Adrenal gland (tissue), 12 donors: ENCODE data around the gene GAPVD1. TPM values are rescaled to one million over a fixed set of nuclear protein-coding genes. Genes with fewer than 3 reads are reported as not detected.
"Not testable (repeated sequence)": the region's sequence is repeated elsewhere in the genome, so short reads cannot be mapped to it uniquely, and the experiment has no call there.

Experiments used
- DNase-seq, 7 donors: peaks; one replicate each; pipeline ENCODE4 v3.0.0-alpha.2; 2019 to 2020
- H3K27ac ChIP-seq, 5 donors: fragments of 200-600 bp; sonication (generic) in 4 of 5; 1 replicate in 3 of 5; 2 replicates in 2 of 5; pipeline versions ENCODE4 v1.5.1 to v1.8.0; 2016 to 2020; ENCODE audit warnings: mild to moderate bottlenecking in 1 of 5
- H3K27me3 ChIP-seq: fragments of 200-600 bp; 2 replicates; pipeline ENCODE4 v1.8.0; 2021
- H3K36me3 ChIP-seq, 2 donors: fragments of 200-600 bp; replicated peaks in 1 of 2; 1 replicate in 1 of 2; 2 replicates in 1 of 2; pipeline versions ENCODE4 v1.5.1 to v1.8.0; 2018 to 2022
- H3K4me1 ChIP-seq, 2 donors: fragments of 200-600 bp; replicated peaks in 1 of 2; 1 replicate in 1 of 2; 2 replicates in 1 of 2; pipeline versions ENCODE4 v1.5.1 to v1.8.0; 2018 to 2021
- H3K4me3 ChIP-seq, 4 donors: fragments of 200-600 bp; sonication (generic) in 3 of 4; one replicate each; pipeline ENCODE4 v1.5.1; 2016 to 2018
- H3K9me3 ChIP-seq, 3 donors: fragments of 200-600 bp; sonication (generic) in 1 of 3; replicated peaks in 1 of 3; 1 replicate in 2 of 3; 2 replicates in 1 of 3; pipeline versions ENCODE4 v1.5.1 to v1.8.0; 2016 to 2021
- POLR2A ChIP-seq, 2 donors: fragments of 450-650 bp; IDR thresholded peaks; one replicate each; pipeline ENCODE4 v1.6.1; 2017; ENCODE audit warnings: antibody characterized with exemption in 2 of 2, mild to moderate bottlenecking in 2 of 2, moderate library complexity in 1 of 2
- WGBS, 4 donors: extraction: QIAGEN DNeasy Blood & Tissue Kit in 2 of 4; methylation state at CpG; one replicate each; pipeline versions ENCODE4 v1.1.5 to v1.1.7; 2013 to 2017; 5-methylcytosine and 5-hydroxymethylcytosine counted together
- intact Hi-C, 2 donors: fragments of 100-400 bp; cut with DNase I; formaldehyde crosslinking; loops; one replicate each; pipeline versions ENCODE4 v1.14.1 to v1.15.0; 2022 to 2023
- polyA plus RNA-seq, 3 donors: library from polyadenylated mRNA; stranded (reverse); fragments of 200-250 nt in 2 of 3; fragments of 350-450 nt in 1 of 3; fragmentation: Illumina TruSeq in 1 of 3; extraction: RNeasy Lipid Tissue Mini Kit (QIAGEN cat#74804) in 1 of 3; gene quantifications; one replicate each; pipeline ENCODE4 v1.2.3, GENCODE V29; 2013 to 2014
- total RNA-seq, 9 donors: library from RNA; depleted of rRNA in 4 of 9; stranded (reverse); fragments of >200 nt in 4 of 9; fragments of 120-200 nt in 1 of 9; fragmentation: NEBNext Ultra II Directional in 1 of 9; extraction: Animal tissue kit (Norgen Biotek cat#: 25700) in 1 of 9; gene quantifications; one replicate each; pipeline versions ENCODE4 v1.1.0 to v1.2.4, GENCODE V29; 2013 to 2023
- TF ChIP-seq, protein P1 (sequence below), 6 experiments: fragments of 450-650 bp in 4 of 6; fragments of 200-600 bp in 2 of 6; sonication (generic) in 1 of 6; IDR thresholded peaks; 1 replicate in 5 of 6; 2 replicates in 1 of 6; pipeline versions ENCODE4 v1.5.1 to v1.8.0; 2016 to 2021; ENCODE audit warnings: antibody characterized with exemption in 6 of 6, mild to moderate bottlenecking in 2 of 6, moderate library complexity in 1 of 6
- donor health status: healthy with polysubstance abuse.
- donor health status: Bipolar disorder and iron deficiency.
- donor health status: DM: yes; HTN: yes; CAD: no.
- donor health status: DM: no; HTN: no; CAD: no.
- donor health status: DM: no; HTN: no; CAD: no.
- donor health status: DM: yes; HTN: yes; CAD: no.

Gene GAPVD1
- total and polyA plus RNA-seq, 12 donors, result 7.1 to 63.1 (median 39.3) TPM

DNA sequence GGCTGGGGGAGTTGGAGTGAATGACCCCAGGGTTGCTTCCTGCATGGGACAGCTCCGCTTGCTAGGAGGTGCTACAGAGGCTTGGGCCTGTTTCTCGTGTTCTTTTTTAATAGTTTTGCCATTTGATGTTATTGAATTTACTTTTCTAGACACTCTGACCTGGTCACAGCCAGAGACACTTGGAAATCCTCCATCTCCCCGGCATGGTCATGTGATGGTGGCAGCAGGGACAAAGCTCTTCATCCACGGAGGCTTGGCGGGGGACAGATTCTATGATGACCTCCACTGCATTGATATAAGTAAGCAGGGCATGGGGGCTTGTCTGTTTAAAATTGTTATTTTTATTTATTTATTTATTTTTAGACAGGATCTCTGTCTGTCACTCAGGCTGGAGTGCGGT, 33.9 kb upstream of the GAPVD1 start:
- 91 to 96% (median 95%) methylated on average over 6 of the region's 6 CpGs for WGBS, 4 donors

DNA sequence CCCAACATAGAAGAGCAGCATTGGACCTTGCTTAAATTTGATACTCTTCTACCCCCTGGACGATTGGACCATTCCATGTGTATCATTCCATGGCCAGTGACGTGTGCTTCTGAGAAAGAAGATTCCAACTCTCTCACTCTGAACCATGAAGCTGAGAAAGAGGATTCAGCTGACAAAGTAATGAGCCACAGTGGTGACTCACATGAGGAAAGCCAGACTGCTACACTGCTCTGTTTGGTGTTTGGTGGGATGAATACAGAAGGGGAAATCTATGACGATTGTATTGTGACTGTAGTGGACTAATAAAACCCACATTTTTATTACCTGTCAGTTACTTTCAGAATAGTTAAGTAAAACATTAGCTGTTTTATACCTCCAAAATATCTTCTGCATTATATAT, 27.9 kb upstream of the GAPVD1 start:
- peak in 5 of 7 donors; percentile 24 to 47 (median 34) for DNase-seq
- intact Hi-C loops, result loop anchor here in 1 of 2 donors (10.0 kb wide), 1 partner anchor 111 kb away; no protein-coding TSS in a partner anchor
- H3K4me1 ChIP-seq, result peaks cover 14 to 41% of the 10 kb centered on the region in 2 donors
- peak overlapping the region in 3 of 5 donors; percentile 10 to 16 (median 10) for H3K27ac ChIP-seq
- H3K4me3 ChIP-seq, result no peak overlapping the region
- 29 to 55% (median 42%) methylated on average over 3 of the region's 3 CpGs for WGBS, 4 donors
- H3K36me3 ChIP-seq, result peaks cover 0 to 52% of the 10 kb centered on the region in 2 donors
- no peaks in the 10 kb centered on the region for H3K9me3 ChIP-seq
- H3K27me3 ChIP-seq, result no peaks in the 10 kb centered on the region
- no peak for TF ChIP-seq POLR2A (IDR thresholded peaks at IDR 0.05)
- TF ChIP-seq, protein P1, sequence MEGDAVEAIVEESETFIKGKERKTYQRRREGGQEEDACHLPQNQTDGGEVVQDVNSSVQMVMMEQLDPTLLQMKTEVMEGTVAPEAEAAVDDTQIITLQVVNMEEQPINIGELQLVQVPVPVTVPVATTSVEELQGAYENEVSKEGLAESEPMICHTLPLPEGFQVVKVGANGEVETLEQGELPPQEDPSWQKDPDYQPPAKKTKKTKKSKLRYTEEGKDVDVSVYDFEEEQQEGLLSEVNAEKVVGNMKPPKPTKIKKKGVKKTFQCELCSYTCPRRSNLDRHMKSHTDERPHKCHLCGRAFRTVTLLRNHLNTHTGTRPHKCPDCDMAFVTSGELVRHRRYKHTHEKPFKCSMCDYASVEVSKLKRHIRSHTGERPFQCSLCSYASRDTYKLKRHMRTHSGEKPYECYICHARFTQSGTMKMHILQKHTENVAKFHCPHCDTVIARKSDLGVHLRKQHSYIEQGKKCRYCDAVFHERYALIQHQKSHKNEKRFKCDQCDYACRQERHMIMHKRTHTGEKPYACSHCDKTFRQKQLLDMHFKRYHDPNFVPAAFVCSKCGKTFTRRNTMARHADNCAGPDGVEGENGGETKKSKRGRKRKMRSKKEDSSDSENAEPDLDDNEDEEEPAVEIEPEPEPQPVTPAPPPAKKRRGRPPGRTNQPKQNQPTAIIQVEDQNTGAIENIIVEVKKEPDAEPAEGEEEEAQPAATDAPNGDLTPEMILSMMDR (IDR thresholded peaks at IDR 0.05), result no peak

More for the DNA sequence above, 33.9 kb upstream of the GAPVD1 start:
- no peak for DNase-seq
- no peaks in the 10 kb centered on the region for H3K27me3 ChIP-seq
- H3K9me3 ChIP-seq, result no peaks in the 10 kb centered on the region
- no peak overlapping the region for H3K27ac ChIP-seq
- H3K4me3 ChIP-seq, result no peak overlapping the region
- no peaks in the 10 kb centered on the region for H3K4me1 ChIP-seq
- peaks cover 0 to 11% of the 10 kb centered on the region in 2 donors for H3K36me3 ChIP-seq
- intact Hi-C loops, result no loop called here
- no peak for TF ChIP-seq POLR2A (IDR thresholded peaks at IDR 0.05)
- TF ChIP-seq, protein P1 (IDR thresholded peaks at IDR 0.05), result no peak

DNA sequence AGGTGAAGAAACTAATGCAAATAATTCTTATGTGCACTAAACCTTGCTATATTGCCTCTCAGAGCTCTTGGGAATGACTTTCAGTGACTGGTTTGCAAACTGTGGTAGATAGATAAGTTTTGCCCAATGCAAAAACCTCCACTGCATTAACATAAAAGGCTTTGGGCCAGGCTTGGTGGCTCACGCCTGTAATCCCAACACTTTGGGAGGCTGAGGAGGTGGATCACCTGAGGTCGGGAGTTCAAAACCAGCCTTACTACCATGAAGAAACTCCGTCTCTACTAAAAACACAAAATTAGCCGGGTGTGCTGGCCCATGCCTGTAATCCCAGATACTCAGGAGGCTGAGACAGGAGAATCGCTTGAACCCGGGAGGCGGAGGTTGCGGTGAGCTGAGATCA, 27.5 kb upstream of the GAPVD1 start:
- not testable (repeated sequence) for H3K9me3 ChIP-seq, DNase-seq, H3K4me3 ChIP-seq, H3K27me3 ChIP-seq
- intact Hi-C loops, result loop anchor here in 1 of 2 donors (10.0 kb wide), 1 partner anchor 111 kb away; no protein-coding TSS in a partner anchor
- H3K27ac ChIP-seq, result peak overlapping the region in 3 of 5 donors; percentile 10 to 16 (median 10)
- H3K36me3 ChIP-seq, result peaks cover 0 to 57% of the 10 kb centered on the region in 2 donors
- peaks cover 14 to 45% of the 10 kb centered on the region in 2 donors for H3K4me1 ChIP-seq
- WGBS, 4 donors, result 91 to 95% (median 93%) methylated on average over 8 of the region's 8 CpGs

DNA sequence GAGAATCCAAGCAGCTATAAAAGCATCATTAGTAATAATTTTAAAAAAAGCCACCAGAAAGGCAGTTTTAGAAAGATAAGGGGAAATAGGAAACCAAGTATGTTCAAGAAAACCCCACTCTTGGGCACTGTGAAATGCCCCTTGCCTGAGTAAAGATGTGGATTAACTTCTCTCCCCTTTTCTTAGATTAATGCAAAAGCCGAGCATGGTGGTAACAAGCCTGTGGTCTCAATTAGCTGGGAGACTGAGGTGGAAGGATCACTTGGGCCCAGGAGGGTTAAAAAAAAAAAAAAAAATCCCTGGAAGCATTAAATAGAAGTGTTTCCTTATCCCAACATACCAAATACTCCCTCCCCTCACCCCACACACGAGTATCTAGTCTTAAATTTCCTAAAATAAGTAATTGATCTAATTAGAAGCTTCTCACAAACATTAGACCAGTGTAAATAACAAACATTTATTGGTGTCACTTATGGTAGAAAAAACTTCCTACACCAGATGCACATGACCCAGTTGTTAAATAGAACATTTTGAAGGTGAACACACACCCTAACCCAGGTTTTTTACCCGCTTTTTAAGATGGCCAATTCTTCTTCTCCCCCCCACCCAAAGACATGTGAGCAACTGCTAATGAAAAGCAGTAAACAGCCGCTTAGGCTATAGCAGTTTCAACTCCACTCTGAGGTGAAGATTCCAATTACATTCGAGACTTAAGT, 25.7 kb upstream of the GAPVD1 start:
- peaks cover 0 to 52% of the 10 kb centered on the region in 2 donors for H3K36me3 ChIP-seq
- H3K9me3 ChIP-seq, result no peaks in the 10 kb centered on the region
- intact Hi-C loops, result loop anchor here in 1 of 2 donors (10.0 kb wide), 1 partner anchor 109 kb away; no protein-coding TSS in a partner anchor
- no peak for TF ChIP-seq POLR2A (IDR thresholded peaks at IDR 0.05)
- TF ChIP-seq, protein P1 (IDR thresholded peaks at IDR 0.05), result no peak
- H3K4me1 ChIP-seq, result peaks cover 14 to 57% of the 10 kb centered on the region in 2 donors
- no peak for DNase-seq
- WGBS, 4 donors, result 58 to 67% (median 63%) methylated on average over 5 of the region's 5 CpGs
- H3K4me3 ChIP-seq, result no peak overlapping the region
- H3K27ac ChIP-seq, result no peak overlapping the region
- H3K27me3 ChIP-seq, result no peaks in the 10 kb centered on the region

DNA sequence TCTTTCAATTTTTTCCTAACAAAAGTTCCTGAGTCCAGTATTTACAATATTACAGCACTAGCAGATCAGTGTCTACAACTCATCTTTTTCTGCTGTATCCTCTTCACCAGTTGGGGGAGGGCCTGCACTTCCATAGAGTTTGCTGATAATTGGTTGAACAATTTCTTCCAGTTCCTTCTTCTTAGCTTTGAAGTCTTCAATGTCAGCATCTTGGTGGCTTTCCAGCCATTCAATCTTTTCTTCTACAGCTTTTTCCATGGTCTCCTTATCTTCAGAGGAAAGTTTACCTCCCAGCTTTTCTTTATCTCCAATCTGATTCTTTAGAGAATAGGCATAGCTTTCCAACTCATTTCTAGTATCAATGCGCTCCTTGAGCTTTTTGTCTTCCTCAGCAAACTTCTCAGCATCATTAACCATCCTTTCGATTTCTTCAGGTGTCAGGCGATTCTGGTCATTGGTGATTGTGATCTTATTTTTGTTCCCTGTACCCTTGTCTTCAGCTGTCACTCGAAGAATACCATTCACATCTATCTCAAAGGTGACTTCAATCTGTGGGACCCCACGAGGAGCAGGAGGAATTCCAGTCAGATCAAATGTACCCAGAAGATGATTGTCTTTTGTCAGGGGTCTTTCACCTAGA, 25.0 kb upstream of the GAPVD1 start:
- H3K27me3 ChIP-seq, H3K4me3 ChIP-seq, H3K9me3 ChIP-seq: not testable (repeated sequence)
- DNase-seq, result peak in 1 of 7 donors; percentile 6
- peaks cover 14 to 57% of the 10 kb centered on the region in 2 donors for H3K4me1 ChIP-seq
- peak overlapping the region in 1 of 5 donors; percentile 9 for H3K27ac ChIP-seq
- intact Hi-C loops, result loop anchor here in 1 of 2 donors (10.0 kb wide), 1 partner anchor 108 kb away; no protein-coding TSS in a partner anchor
- WGBS, 4 donors, result 77 to 90% (median 82%) methylated on average over 5 of the region's 5 CpGs
- peaks cover 0 to 52% of the 10 kb centered on the region in 2 donors for H3K36me3 ChIP-seq
